HEK293 (cell line): Measurements from ENCODE around the gene TRAF2.
"Not testable (repeated sequence)": the region's sequence is repeated elsewhere in the genome, so short reads cannot be mapped to it uniquely, and the experiment has no call there.

ENCODE experiments used
- CTCF ChIA-PET: fragments of 350-600 bp; formaldehyde crosslinking; extraction: SDS; loops from one replicate; lab custom pipeline; 2021; ENCODE audit warnings: antibody characterized with exemption; lab: Yijun Ruan, JAX
- POLR2A ChIA-PET: fragments of 300-600 bp; formaldehyde crosslinking; extraction: SDS; loops from one replicate; lab custom pipeline; 2020; ENCODE audit warnings: antibody characterized with exemption, inconsistent platforms; lab: Yijun Ruan, JAX
- H3K27ac ChIP-seq: fragments of 200-500 bp; sonication (Bioruptor generic); 2 replicates; pipeline ENCODE4 v1.5.1; 2014; ENCODE audit warnings: low read depth, low read length, control low read depth, inconsistent platforms; ENCODE audit errors: extremely low read depth
- H3K36me3 ChIP-seq, 2 experiments: fragments of 200-500 bp in 1 of 2; sonication (Bioruptor generic) in 1 of 2; 1 replicate in 1 of 2; 2 replicates in 1 of 2; pipeline ENCODE4 v1.5.1; 2014 to 2017; ENCODE audit warnings: inconsistent platforms in 2 of 2, low read length in 2 of 2; ENCODE audit not compliant: control insufficient read depth in 2 of 2, insufficient read depth in 1 of 2
- H3K4me1 ChIP-seq: fragments of 200-500 bp; sonication (Bioruptor generic); 2 replicates; pipeline ENCODE4 v1.5.1; 2014; ENCODE audit warnings: mild to moderate bottlenecking, low read length, inconsistent platforms; ENCODE audit not compliant: control insufficient read depth, insufficient read depth
- H3K4me3 ChIP-seq: 2 replicates; pipeline ENCODE4 v1.5.1; 2011; ENCODE audit warnings: low read depth, mild to moderate bottlenecking, control low read depth, low read length, moderate library complexity
- H3K9me3 ChIP-seq: fragments of 200-500 bp; sonication (Bioruptor generic); 2 replicates; pipeline ENCODE4 v1.5.1; 2014; ENCODE audit warnings: low read depth, low read length, inconsistent platforms; ENCODE audit not compliant: control insufficient read depth, insufficient read depth
- CTCF ChIP-seq: fragments of 450-650 bp; formaldehyde crosslinking; IDR thresholded peaks from 2 replicates; pipeline ENCODE4 v1.5.1; 2016; ENCODE audit warnings: missing biosample characterization, missing genetic modification characterization
- GLIS1 ChIP-seq: fragments of 450-650 bp; formaldehyde crosslinking; IDR thresholded peaks from 2 replicates; pipeline ENCODE4 v1.5.1; 2016; ENCODE audit warnings: missing biosample characterization, missing genetic modification characterization
- GLIS2 ChIP-seq: fragments of 450-650 bp; formaldehyde crosslinking; IDR thresholded peaks from 2 replicates; pipeline ENCODE4 v1.5.1; 2016; ENCODE audit warnings: missing biosample characterization, missing genetic modification characterization
- KLF1 ChIP-seq: fragments of 450-650 bp; formaldehyde crosslinking; IDR thresholded peaks from 2 replicates; pipeline ENCODE4 v1.5.1; 2016; ENCODE audit warnings: missing biosample characterization, missing genetic modification characterization
- KLF10 ChIP-seq: fragments of 450-650 bp; IDR thresholded peaks from 2 replicates; pipeline ENCODE4 v1.5.1; 2018; ENCODE audit warnings: missing biosample characterization, mild to moderate bottlenecking, missing genetic modification characterization
- KLF8 ChIP-seq: fragments of 450-650 bp; formaldehyde crosslinking; IDR thresholded peaks from 2 replicates; pipeline ENCODE4 v1.5.1; 2016; ENCODE audit warnings: missing biosample characterization, missing genetic modification characterization
- KLF9 ChIP-seq: fragments of 450-650 bp; formaldehyde crosslinking; IDR thresholded peaks from 2 replicates; pipeline ENCODE4 v1.5.1; 2016; ENCODE audit warnings: missing biosample characterization, missing genetic modification characterization, low read depth
- SP7 ChIP-seq: fragments of 450-650 bp; formaldehyde crosslinking; IDR thresholded peaks from 2 replicates; pipeline ENCODE4 v1.5.1; 2016; ENCODE audit warnings: missing biosample characterization, missing genetic modification characterization
- ZBTB10 ChIP-seq: fragments of 450-650 bp; formaldehyde crosslinking; IDR thresholded peaks from 2 replicates; pipeline ENCODE4 v1.5.1; 2016; ENCODE audit warnings: missing biosample characterization, missing genetic modification characterization
- ZNF335 ChIP-seq: fragments of 450-650 bp; formaldehyde crosslinking; conservative IDR thresholded peaks from 2 replicates; pipeline ENCODE4 v1.5.1; 2016; ENCODE audit warnings: missing biosample characterization, missing genetic modification characterization
- ZNF391 ChIP-seq: fragments of 450-650 bp; formaldehyde crosslinking; IDR thresholded peaks from 2 replicates; pipeline ENCODE4 v1.5.1; 2016; ENCODE audit warnings: low read depth, missing biosample characterization, missing genetic modification characterization, borderline replicate concordance

Gene TRAF2

GRCh38 chr9:136842380-136842948 is 43.9 kb upstream of the TRAF2 start, which contains the start of gene AJM1 (continued):
- TF ChIP-seq ZBTB10 (tag by site-specific recombination) (0 out of 2 replicates have a peak, but pooled peaks have one; percentile 77), SP7 (tag by site-specific recombination) (peak; percentile 38), ZNF391 (peak; percentile 44; the same call in 1 of the 2 replicates)

- TF ChIP-seq KLF8 (tag by site-specific recombination) (peak; percentile 13; the same call in 1 of the 2 replicates), GLIS2 (tag by site-specific recombination) (peak; percentile 62), ZNF335 (tag by site-specific recombination) (0 out of 2 replicates have a peak, but pooled peaks have one; percentile 19), GLIS1 (peak; percentile 79)
- POLR2A ChIA-PET: interaction anchor here (0.6 to 3.7 kb wide), 5 partner anchors 36 to 59 kb away, joined by 3 to 17 read pairs (median 10); partner anchors contain the start of genes RABL6 and TRAF2
- CTCF ChIA-PET: interaction anchor here (0.6 to 3.6 kb wide), 26 partner anchors 11 to 1406 kb away, joined by 3 to 27 read pairs (median 4); partner anchors contain the start of gene LCN15
- H3K36me3 ChIP-seq: peaks cover 0 to 25% of the 10 kb centered on the region in 2 experiments; a peak in 1 of 3 replicates
- H3K4me1 ChIP-seq, H3K9me3 ChIP-seq, H3K27ac ChIP-seq, H3K4me3 ChIP-seq: not testable (repeated sequence)
Observed at GRCh38 chr9:136843159-136843800, 43.0 kb upstream of the TRAF2 start.

- TF ChIP-seq KLF1 (tag by site-specific recombination): 0 out of 2 replicates have a peak, but pooled peaks have one; percentile 36
- peak; percentile 84 for TF ChIP-seq KLF9 (tag by site-specific recombination)
- TF ChIP-seq KLF10 (tag by site-specific recombination): peak; percentile 47; the same call in 1 of the 2 replicates
- TF ChIP-seq CTCF (tag by site-specific recombination): 0 out of 2 replicates have a peak, but pooled peaks have one; percentile 49
- H3K4me3 ChIP-seq, H3K9me3 ChIP-seq, H3K4me1 ChIP-seq, H3K27ac ChIP-seq: not testable (repeated sequence)
- ChIA-PET CTCF (interaction anchor here (0.6 to 3.6 kb wide), 16 partner anchors 12 to 206 kb away, joined by 3 to 27 read pairs (median 4); no protein-coding TSS in a partner anchor), POLR2A (interaction anchor here (0.6 to 3.7 kb wide), 2 partner anchors 44 to 58 kb away, joined by 3 to 17 read pairs; no protein-coding TSS in a partner anchor)
- H3K36me3 ChIP-seq: peaks cover 0 to 18% of the 10 kb centered on the region in 2 experiments; a peak in 1 of 3 replicates
Observed at GRCh38 chr9:136843801-136844740, 42.2 kb upstream of the TRAF2 start.
